Mesenteric fat pad (tissue), 1 donor: ENCODE results near the gene RIGI. TPM values are rescaled to one million over a fixed set of nuclear protein-coding genes. Genes with fewer than 3 reads are reported as not detected.
"Not testable (repeated sequence)": the region's sequence is repeated elsewhere in the genome, so short reads cannot be mapped to it uniquely, and the experiment has no call there.

Experiments
- DNase-seq: peaks from one replicate; pipeline ENCODE4 v3.0.0-alpha.2; 2020; ENCODE audit warnings: low spot score
- total RNA-seq: library from RNA; stranded (reverse); fragmentation: NEBNext Ultra II Directional; extraction: Animal tissue kit (Norgen Biotek cat#: 25700); gene quantifications from one replicate; pipeline ENCODE4 v1.2.1, GENCODE V29; 2021
- donor health status: DM: yes; HTN: yes; CAD: no.

The RIGI gene
- total RNA-seq, 1 donor from 2014 or later: 11.0 TPM

GRCh38 chr9:32533336-32533735 lies 7.3 kb upstream of the RIGI start:
- DNase-seq: no peak

GRCh38 chr9:32526707-32527048 lies 682 bp upstream of the RIGI start:
- no peak for DNase-seq

GRCh38 chr9:32525709-32526030 lies 326 bp downstream of the RIGI start:
- no peak for DNase-seq

GRCh38 chr9:32524892-32525708 lies 896 bp downstream of the RIGI start:
- no peak for DNase-seq

GRCh38 chr9:32524558-32524891 lies 1.5 kb downstream of the RIGI start:
- not testable (repeated sequence) for DNase-seq

GRCh38 chr9:32523910-32524309 lies 2.1 kb downstream of the RIGI start:
- DNase-seq: no peak

GRCh38 chr9:32518276-32518675 lies 7.7 kb downstream of the RIGI start:
- DNase-seq: no peak

- no peak for DNase-seq
Observed at GRCh38 chr9:32516241-32516640, 9.8 kb downstream of the RIGI start.

- DNase-seq: no peak
Observed at GRCh38 chr9:32508728-32509127, 17.3 kb downstream of the RIGI start.

GRCh38 chr9:32503008-32503407 lies 23.0 kb downstream of the RIGI start:
- DNase-seq: no peak

GRCh38 chr9:32502464-32502863 lies 23.5 kb downstream of the RIGI start:
- no peak for DNase-seq

- no peak for DNase-seq
Observed at GRCh38 chr9:32501868-32502267, 24.1 kb downstream of the RIGI start.

- DNase-seq: no peak
Observed at GRCh38 chr9:32500768-32501167, 25.2 kb downstream of the RIGI start.

- no peak for DNase-seq
Observed at GRCh38 chr9:32497921-32498320, 28.1 kb downstream of the RIGI start.

GRCh38 chr9:32490601-32491000 lies 35.4 kb downstream of the RIGI start:
- no peak for DNase-seq

- no peak for DNase-seq
Observed at GRCh38 chr9:32487981-32488380, 38.0 kb downstream of the RIGI start.

GRCh38 chr9:32486839-32487562 lies 39.0 kb downstream of the RIGI start:
- no peak for DNase-seq

- no peak for DNase-seq
Observed at GRCh38 chr9:32483343-32483742, 42.7 kb downstream of the RIGI start.

Other genes with a start within 250 kb of the RIGI start
- gene ACO1, start 141.6 kb downstream of the RIGI start, total RNA-seq: 237 TPM
- gene SMIM27, start 26.1 kb upstream of the RIGI start, total RNA-seq: 8.1 TPM
- 13.2 TPM for gene TOPORS, start 26.4 kb upstream of the RIGI start, total RNA-seq
- gene NDUFB6, start 47.0 kb upstream of the RIGI start, total RNA-seq: 41.9 TPM
- not detected for gene TAF1L, start 109.5 kb upstream of the RIGI start, total RNA-seq